NCI-H1417 (cell line): ENCODE data around the gene SPATA20.

Source experiments
- DNase-seq, 3 experiments: peaks; one replicate each; lab custom pipeline; 2025; lab: John Stamatoyannopoulos, UW

Gene SPATA20

DNA sequence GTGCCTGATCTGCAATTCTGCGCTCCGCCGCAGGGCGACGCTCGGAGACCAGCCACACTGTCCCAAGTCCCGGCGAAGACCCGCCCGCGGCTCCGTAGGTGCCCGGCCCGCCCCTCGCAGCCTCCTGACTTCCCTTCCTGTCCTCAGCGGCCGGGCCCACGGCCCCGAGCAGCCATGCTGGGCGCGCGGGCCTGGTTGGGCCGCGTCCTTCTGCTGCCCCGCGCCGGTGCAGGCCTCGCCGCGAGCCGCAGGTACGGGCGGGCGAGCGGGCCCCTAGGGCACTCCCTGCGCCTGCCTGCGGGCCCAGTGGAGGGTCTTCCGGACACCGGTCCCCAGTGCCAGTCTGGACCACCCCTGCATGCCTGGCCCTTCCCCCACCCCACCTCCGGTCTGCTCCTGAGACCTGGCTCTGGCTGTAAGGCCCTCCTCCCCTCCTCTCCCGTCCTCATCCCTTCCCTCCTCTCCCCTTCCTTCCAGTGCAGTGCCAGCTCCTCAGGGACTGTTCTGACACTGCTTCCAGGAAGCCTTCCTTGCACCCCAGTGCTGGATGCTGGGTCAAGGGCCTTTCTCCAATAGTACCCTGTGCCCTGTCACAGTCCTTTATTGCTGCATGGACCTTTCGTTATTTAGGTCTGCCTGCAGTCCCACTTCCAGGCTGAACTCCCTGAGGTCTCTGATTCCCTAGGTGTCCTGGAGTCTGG is at the start of gene SPATA20:
SPATA20 (plus strand) TSS at position 140 of the 701 bp plus-strand sequence; CDS start at position 175, 35 bp downstream.
- DNase-seq: peak; percentile 84 to 91 (median 86)

DNA sequence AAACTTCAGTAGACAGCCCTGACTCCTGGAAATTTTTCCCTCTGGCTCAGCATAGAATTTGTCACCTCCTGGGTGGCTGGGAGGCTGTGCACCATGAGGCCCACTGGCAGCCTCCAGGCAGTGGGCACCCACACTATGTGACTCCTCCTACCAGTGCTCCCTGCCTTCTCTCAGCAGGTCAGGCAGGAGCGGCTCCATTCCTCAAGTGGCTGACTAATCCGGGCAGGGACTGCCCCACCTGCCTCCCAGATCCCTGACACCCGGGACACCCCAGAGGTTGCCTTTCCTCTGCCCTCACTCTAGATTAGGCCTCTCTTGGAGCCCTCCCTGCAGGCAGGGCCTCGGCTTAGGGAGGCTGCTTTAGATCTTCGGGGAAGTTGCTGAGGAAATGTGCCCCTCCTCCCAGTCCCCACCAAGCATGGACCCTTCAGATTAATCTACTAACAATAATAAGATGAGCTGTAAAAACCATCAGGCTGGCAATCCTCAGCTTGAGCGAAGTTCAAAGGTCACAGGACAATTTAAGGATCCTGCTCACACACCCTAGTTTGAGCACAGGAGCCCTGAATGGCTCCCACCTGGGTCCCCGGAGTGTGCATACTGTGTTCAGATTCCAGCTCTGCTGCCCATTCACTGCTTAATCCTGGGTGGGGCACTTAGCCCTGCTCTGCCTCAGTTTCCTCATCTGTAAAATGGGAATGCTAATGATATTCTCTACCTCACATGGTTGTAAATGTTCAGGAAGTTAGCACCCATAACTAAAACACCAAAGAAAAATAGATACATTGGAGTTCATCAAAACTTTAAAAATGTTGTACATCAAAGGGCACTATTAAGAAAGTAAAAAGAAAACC is 48.7 kb upstream of the SPATA20 start:
- no peak for DNase-seq

- DNase-seq: no peak
These were observed 47.7 kb upstream of the SPATA20 start for GRCh38 chr17:50499270-50499669.

- no peak for DNase-seq
These were observed 47.3 kb upstream of the SPATA20 start for GRCh38 chr17:50499721-50500120.

DNA sequence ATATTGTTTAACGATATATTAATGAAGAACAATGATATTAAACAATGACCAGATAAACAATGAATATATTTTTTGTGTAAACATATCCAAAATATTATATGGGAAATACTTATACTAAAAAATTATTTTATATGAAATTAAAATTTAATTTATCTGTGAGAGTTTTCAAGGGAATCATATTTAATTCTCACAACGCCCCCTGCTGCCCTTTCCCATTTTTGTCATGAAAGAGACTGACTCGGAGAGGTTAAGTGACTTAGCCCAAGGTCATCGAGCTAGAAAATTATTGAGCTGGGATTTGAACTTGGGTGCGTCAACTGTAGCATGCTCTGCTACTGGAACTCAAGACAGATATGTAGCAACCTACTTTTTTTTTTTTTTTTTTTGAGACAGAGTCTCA is 45.9 kb upstream of the SPATA20 start:
- peak in 2 of 3 experiments; percentile 11 to 15 for DNase-seq

DNA sequence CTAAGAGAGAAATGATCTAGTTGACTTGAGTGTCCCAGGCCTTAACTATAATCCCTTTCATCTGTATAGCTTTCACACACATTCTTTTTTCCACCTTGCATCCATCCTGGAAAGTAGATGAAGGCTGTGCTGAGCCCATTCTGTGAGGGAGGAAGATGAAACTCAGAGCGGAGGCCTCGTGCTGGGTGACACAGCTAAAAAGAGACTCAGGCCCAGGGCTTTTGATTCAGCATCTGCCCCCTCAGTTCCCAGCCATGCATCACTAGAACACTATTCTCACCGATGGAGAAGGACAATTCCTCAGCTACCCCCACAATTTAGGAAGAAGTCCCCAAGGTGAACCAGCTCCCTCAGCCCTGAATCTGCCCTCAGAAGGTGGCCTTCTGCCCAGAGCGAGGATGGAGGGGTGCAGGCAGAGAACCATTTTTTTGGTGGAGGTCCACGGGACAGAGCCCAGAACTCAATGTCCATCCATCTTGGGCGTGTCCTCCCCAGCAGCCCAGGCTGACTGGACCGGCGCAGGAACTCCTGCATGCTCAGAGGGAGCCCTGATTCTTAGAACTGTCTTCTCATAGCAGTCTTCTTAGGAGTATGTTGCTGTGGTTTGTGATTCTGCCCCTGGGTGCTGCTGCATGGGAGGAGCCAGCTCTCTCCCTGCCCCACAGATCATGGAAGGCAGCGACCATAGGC is 44.5 kb upstream of the SPATA20 start:
- DNase-seq: no peak

DNA sequence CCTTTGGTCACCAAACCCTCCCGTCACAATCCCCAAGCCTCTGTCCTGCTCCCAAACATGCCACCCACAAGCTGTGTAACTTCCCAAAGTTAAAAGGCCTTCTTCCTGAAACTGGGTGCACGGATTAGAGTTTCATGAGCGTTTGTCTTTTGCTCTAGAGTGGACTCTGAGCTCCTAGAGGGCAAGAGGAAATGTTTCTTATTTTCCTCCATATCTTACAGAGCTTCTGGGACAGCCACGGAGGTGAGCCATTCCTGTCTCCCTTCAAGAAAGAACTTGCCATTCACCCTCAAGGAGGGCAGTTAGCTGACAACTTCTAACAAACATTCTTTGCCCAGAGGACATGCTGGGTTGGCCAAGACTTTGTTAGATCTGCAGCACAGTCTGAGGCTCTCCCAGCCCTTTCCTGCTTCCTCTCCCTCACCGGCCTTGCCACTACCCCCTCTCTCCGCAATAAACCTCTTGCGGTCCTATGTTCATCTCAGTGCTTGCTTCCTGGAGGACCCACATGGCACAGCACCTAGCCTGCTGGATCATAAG is 41.3 kb upstream of the SPATA20 start:
- no peak for DNase-seq

GRCh38 chr17:50506298-50506697 is 40.7 kb upstream of the SPATA20 start:
- DNase-seq: no peak

- peak; percentile 14 to 85 (median 82) for DNase-seq
These were observed 39.0 kb upstream of the SPATA20 start, which contains the start of gene MYCBPAP for GRCh38 chr17:50507871-50508572. Gene MYCBPAP (plus strand): TSS chr17:50508439. CDS start chr17:50508675, 236 bp downstream.

DNA sequence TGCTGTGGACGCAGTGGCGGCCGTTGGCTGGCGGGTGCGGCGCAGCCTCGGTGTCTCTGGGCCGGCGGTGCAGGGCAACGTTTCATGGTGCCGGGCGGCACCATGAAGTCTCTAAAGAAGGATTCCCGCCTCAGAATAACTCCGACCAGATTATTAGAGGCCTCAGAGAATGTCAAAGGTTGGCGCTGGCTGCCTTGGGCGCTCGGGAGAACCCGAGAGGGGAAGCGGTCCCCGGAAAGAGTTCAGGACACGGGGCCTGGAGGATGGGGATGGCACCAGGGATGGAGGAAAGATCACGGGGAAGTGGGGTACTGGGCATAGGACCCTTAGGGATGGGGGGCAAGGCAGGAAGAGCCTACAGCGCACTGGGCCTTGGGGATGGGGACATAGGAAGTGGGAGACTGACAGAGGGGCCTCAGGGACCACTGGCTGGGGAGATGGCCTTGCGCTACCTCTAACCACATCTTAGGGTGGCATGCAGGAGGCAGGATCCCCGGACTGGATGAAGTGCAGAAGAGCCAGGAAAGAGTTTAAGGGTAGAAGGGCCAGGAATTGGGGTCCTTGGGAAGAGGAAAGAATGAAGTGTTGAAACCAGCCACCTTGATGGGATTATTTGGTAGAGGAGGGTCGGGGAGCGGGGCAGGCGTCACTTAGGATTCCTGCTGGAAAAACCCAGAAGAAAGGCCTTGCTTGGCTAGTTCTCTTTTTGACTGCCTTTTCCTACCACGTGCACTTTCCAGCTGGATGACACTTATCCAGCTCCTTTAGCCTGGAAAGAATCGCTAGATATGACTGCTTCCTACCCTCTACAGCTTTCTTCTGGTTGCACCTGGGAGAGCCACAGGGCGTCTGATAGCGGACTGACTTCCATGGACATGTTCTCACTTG is 38.2 kb upstream of the SPATA20 start:
- no peak for DNase-seq

DNA sequence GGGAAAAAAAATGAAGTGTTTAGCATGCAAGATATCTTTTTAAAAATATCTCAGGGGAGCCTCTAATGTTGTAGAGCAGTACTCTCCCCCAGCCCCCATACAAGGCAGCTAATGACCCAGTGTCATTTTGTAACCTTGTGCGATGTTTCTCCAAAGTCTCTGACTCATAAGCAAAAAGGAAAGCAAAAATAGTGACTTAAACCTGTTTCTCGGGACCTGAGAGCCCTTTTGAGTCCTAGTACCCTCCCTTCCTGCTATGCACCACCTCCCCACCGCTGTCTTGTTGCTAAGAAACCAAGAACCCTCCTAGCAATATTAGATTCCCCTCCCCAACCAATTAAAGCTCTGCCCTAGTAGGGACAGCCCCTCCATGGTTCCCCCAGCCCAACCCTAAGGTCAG is 35.9 kb upstream of the SPATA20 start:
- DNase-seq: no peak

- no peak for DNase-seq
These were observed 33.5 kb upstream of the SPATA20 start for GRCh38 chr17:50513495-50513894.

- no peak for DNase-seq
These were observed 32.6 kb upstream of the SPATA20 start for GRCh38 chr17:50514388-50514787.

- DNase-seq: no peak
These were observed 31.9 kb upstream of the SPATA20 start for GRCh38 chr17:50514936-50515702.

DNA sequence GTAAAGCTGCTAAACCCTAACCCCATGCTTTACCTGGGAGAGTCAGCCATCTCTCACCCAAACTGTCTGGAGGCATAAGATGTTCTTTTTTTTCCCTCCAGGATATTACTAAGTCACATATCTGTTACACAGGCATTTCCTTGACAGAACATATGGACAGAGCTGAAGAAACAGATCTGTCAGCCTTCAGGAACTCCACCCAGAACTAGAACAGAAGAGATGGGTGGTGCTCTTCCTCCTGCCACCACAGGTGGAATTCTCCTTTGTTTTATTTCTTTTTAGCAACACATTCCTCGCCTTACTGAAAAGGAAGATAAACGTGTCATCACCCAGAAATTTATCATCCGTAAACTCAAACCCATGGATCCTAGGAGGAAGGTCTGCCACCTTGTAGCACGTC is 30.0 kb upstream of the SPATA20 start:
- DNase-seq: no peak

DNA sequence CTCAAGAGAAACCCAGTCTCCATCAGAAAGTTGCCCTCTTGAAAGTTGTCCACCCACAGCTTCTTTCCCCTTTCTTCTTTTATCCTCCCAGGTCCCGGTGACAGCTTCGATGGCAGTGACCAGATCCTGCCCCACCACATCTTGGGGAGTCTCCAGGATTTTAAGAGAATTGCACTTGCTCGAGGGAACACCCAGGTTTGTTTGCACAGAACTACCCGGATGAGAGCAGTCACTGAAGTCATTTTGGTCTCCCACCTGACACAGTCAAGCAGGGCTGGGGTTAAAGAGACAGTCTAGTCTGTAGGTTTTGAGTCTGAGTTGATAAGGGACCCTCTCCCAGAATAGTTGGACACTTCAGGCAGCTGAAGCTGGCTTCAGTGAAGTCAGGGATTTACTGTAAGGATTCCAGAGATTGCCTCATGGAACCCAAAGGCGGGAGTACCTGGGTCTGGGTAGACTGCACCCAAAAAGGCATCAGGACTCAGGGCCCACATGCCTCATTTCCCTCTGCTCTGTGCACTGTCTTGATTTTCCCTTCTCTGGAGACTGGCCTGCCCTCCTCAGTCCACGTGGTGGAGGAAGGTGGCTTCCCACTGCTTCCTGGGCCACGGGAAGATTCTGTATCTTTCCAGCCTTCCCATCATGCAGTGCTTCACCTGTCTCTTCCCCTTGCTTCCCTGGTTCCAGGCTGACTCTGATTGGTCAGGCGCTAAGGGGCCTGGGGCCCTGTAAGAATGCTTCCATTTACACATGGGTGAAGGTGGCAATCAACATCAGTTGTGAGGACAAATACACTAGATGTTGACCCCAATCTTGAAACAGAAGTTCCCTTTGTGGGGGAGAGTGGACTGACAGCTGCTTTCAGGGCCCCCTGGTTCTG is 29.2 kb upstream of the SPATA20 start:
- DNase-seq: no peak

DNA sequence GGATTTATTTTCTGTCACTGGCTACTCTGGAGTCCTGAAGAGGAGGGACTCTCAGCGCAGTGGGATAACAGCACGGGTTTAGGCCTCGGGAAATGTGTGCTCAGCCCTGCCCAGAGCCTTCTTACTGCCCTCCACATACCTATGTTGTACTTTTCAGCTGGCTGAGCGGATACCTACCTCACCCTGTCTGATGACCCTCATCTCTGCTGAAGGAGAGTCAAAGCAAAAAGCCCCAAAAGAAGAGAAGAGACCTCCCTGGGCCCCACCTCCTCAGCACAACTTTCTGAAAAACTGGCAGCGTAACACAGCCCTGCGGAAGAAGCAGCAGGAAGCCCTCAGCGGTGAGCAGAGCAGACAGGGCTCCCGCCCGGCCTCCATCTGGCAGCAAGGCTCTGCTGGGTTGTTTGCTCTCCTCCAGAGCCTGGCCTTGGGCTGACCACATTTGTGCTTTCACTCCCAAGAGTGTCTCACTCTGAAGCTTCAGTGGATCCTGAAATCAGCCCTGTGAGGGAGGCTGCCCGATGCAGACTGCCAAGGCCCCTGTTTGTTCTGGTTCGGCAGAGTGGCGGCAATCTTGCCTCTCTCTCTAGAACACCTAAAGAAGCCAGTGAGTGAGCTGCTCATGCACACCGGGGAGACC is 28.5 kb upstream of the SPATA20 start:
- DNase-seq: peak in 2 of 3 experiments; percentile 26 to 73

GRCh38 chr17:50519141-50519834 is 27.7 kb upstream of the SPATA20 start:
- peak in 1 of 3 experiments; percentile 26 for DNase-seq
